Measurements from ENCODE around the gene GSX1. TPM values are rescaled to one million over a fixed set of nuclear protein-coding genes. Genes with fewer than 3 reads are reported as not detected.

GSX1 gene
- total RNA-seq, 1 experiment from 2014 or later: not detected

- peaks cover 3 to 12% of the 10 kb centered on the region in 2 experiments; a peak in 3 of 4 replicates for H3K4me1 ChIP-seq (ENCODE audit: control insufficient read depth in 1 of 2, insufficient read depth in 2 of 2, low read length in 2 of 2)
- no peak overlapping the region for H3K4me2 ChIP-seq (ENCODE audit: low read length)
- no peaks in the 10 kb centered on the region for H3K36me3 ChIP-seq (ENCODE audit: control insufficient read depth in 1 of 2, insufficient read depth in 2 of 2, low read length in 2 of 2)
- no peak overlapping the region for H3K4me3 ChIP-seq (replicated peaks in 1 of 2; ENCODE audit: low read depth in 1 of 2, low read length in 2 of 2)
- no peak overlapping the region for H2AFZ ChIP-seq (ENCODE audit: low read depth, low read length, poor library complexity, severe bottlenecking)
- H3K27ac ChIP-seq (ENCODE audit: low read depth, low read length): no peak overlapping the region
- no peak for DNase-seq (ENCODE audit: low read depth, low spot score)
- BruUV-seq (replicated peaks): no TSS peak
- ChIA-PET POLR2A (interaction anchor here (0.7 kb wide), 1 partner anchor 480 kb away, joined by 4 read pairs; no protein-coding TSS in a partner anchor), RAD21 (ENCODE audit: low non-redundant PET in 1 of 2, low total read pairs in 2 of 2, uncharacterized antibody in 2 of 2, unreplicated experiment in 2 of 2) (no interaction called here), CTCF (interaction anchor here (3.1 kb wide), 2 partner anchors 9 to 118 kb away, joined by 11 to 13 read pairs; no protein-coding TSS in a partner anchor)
- ATAC-seq: no peak
- H3K9me3 ChIP-seq (ENCODE audit: control insufficient read depth in 1 of 2, insufficient read depth in 1 of 2, low read depth in 1 of 2, low read length in 2 of 2): no peaks in the 10 kb centered on the region
- no peak for TF ChIP-seq EZH2 (IDR thresholded peaks at IDR 0.05)
- TF ChIP-seq CEBPB (IDR thresholded peaks at IDR 0.05; ENCODE audit: low read depth): no peak
- no peak for TF ChIP-seq TCF7L2 (IDR thresholded peaks at IDR 0.05; ENCODE audit: borderline replicate concordance, extremely low read depth, insufficient read depth, insufficient read length)
- TF ChIP-seq ATF3 (IDR thresholded peaks at IDR 0.05): no peak
- no peak for TF ChIP-seq CBX3 (IDR thresholded peaks at IDR 0.05; ENCODE audit: low read depth)
- TF ChIP-seq SP1 (IDR thresholded peaks at IDR 0.05; ENCODE audit: low read depth): no peak
- no peak for TF ChIP-seq EZH2phosphoT487 (IDR thresholded peaks at IDR 0.05; ENCODE audit: borderline replicate concordance)
- TF ChIP-seq ZBTB33 (IDR thresholded peaks at IDR 0.05; ENCODE audit: extremely low read depth, insufficient replicate concordance, low read length): no peak
- TF ChIP-seq JUND (IDR thresholded peaks at IDR 0.05): no peak
- no peak for TF ChIP-seq POLR2AphosphoS5 (IDR thresholded peaks at IDR 0.05; ENCODE audit: low read depth, low read length)
- no peak for TF ChIP-seq ELF1 (IDR thresholded peaks at IDR 0.05; ENCODE audit: borderline replicate concordance, low read depth)
- no peak for TF ChIP-seq EGR1 (IDR thresholded peaks at IDR 0.05; ENCODE audit: low read depth)
- no peak for TF ChIP-seq YY1 (IDR thresholded peaks at IDR 0.05; ENCODE audit: extremely low read depth, insufficient replicate concordance, low read depth, low read length)
- no peak for TF ChIP-seq ZNF274 (IDR thresholded peaks at IDR 0.05; ENCODE audit: low read depth, low read length)
- no peak for TF ChIP-seq ZFX (IDR thresholded peaks at IDR 0.05)
- intact Hi-C loops (cut with micrococcal nuclease): no loop called here
- H3K9me2 ChIP-seq (ENCODE audit: insufficient read depth): no peaks in the 10 kb centered on the region
- H3K9ac ChIP-seq (ENCODE audit: low read length): no peak overlapping the region
- no peaks in the 10 kb centered on the region for H3K27me3 ChIP-seq (ENCODE audit: insufficient read depth, low read length)
- no peaks in the 10 kb centered on the region for H3K79me2 ChIP-seq (ENCODE audit: insufficient read depth, low read length)
- no peaks in the 10 kb centered on the region for H4K20me1 ChIP-seq (ENCODE audit: insufficient read depth)
Observed at GRCh38 chr13:27835799-27836198, 43.5 kb downstream of the GSX1 start.
